Skeletal muscle tissue (tissue), 4 donors: ENCODE measurements around the gene S100A1. TPM values are rescaled to one million over a fixed set of nuclear protein-coding genes. Genes with fewer than 3 reads are reported as not detected.
A peak's percentile ranks its signal among the peaks of the same experiment; 100 is the strongest.

Experiments
- H3K27ac ChIP-seq: one replicate; pipeline ENCODE4 v1.7.0; 2013; ENCODE audit warnings: mild to moderate bottlenecking, low read depth, low read length, inconsistent platforms
- H3K27me3 ChIP-seq, 3 donors: one replicate each; pipeline ENCODE4 v1.7.0; 2013; ENCODE audit warnings: low read length in 3 of 3; ENCODE audit not compliant: control insufficient read depth in 3 of 3, insufficient read depth in 3 of 3
- H3K36me3 ChIP-seq, 3 donors: one replicate each; pipeline ENCODE4 v1.7.0; 2013; ENCODE audit warnings: low read length in 3 of 3; ENCODE audit not compliant: control insufficient read depth in 3 of 3, insufficient read depth in 3 of 3
- H3K4me1 ChIP-seq, 3 donors: one replicate each; pipeline ENCODE4 v1.7.0; 2013; ENCODE audit warnings: low read length in 3 of 3, mild to moderate bottlenecking in 3 of 3; ENCODE audit not compliant: control insufficient read depth in 3 of 3, insufficient read depth in 3 of 3
- H3K4me3 ChIP-seq, 3 donors: one replicate each; pipeline ENCODE4 v1.7.0; 2013; ENCODE audit warnings: low read length in 3 of 3
- H3K9ac ChIP-seq, 3 donors: one replicate each; pipeline ENCODE4 v1.7.0; 2013; ENCODE audit warnings: low read length in 3 of 3, mild to moderate bottlenecking in 3 of 3, moderate library complexity in 2 of 3, low read depth in 1 of 3
- H3K9me3 ChIP-seq, 3 donors: one replicate each; pipeline ENCODE4 v1.7.0; 2013; ENCODE audit warnings: low read length in 3 of 3; ENCODE audit not compliant: control insufficient read depth in 3 of 3
- total RNA-seq: library from RNA; depleted of rRNA; stranded (reverse); fragments of >200 nt; gene quantifications from one replicate; pipeline ENCODE4 v1.2.3, GENCODE V29; 2014
- donor health status: Osteomylitis.

S100A1 gene
- total RNA-seq, 1 donor from 2014 or later: 0.52 TPM

DNA sequence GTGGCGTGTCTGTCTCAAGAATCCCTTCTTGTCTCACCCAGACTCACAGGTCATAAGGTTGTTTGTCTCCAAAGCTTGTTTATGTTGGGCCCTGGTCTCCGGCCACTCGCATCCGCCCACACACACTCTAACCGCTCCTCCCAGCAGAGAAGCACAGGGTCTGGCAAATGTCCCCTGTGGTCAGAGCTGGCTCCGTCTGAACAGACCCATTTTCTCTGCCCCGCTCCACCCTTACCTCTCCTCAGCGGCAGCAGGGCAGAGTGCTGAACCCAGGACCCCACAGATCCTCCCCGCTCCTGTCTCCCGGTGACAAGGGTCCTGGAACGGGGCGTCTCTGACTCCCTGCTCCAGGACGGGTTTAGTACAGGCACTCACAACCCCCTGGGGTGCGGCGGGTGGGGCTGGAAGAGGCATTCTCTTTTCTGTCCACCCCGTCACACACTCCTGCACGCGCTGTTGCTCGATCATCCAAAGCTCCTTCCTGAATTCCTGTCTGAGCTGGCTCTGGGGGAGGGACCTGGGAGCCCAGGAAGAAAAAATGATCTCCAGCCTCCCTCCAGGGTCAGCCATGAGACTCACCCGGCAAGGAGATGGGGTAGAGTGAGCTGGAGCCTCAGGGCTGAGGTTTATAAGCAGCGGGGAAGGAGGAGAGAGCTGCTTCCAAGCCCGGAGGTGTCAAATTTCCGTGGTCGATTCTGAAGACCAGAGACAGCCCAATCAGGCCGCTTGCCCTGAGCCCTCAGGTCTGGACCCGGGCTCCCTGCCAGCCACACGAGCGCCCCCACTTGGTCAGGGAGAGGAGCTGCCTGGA lies 1.1 kb upstream of the S100A1 start, which contains the start of gene S100A13:
Gene S100A13 (minus strand): TSS at position 602 of the 811 bp plus-strand sequence. CDS start 1,033 bp downstream, outside the sequence.
- Histone ChIP-seq H3K4me1 (peaks cover 46 to 57% (median 50%) of the 10 kb centered on the region in 3 donors), H3K36me3 (peaks cover 4 to 11% (median 11%) of the 10 kb centered on the region in 3 donors), H3K27me3 (no peaks in the 10 kb centered on the region), H3K9me3 (no peaks in the 10 kb centered on the region), H3K9ac (peak within 1 kb of the TSS; percentile 88 to 96 (median 92)), H3K4me3 (peak within 1 kb of the TSS; percentile 75 to 88 (median 84)), H3K27ac (peak within 1 kb of the TSS; percentile 91)

DNA sequence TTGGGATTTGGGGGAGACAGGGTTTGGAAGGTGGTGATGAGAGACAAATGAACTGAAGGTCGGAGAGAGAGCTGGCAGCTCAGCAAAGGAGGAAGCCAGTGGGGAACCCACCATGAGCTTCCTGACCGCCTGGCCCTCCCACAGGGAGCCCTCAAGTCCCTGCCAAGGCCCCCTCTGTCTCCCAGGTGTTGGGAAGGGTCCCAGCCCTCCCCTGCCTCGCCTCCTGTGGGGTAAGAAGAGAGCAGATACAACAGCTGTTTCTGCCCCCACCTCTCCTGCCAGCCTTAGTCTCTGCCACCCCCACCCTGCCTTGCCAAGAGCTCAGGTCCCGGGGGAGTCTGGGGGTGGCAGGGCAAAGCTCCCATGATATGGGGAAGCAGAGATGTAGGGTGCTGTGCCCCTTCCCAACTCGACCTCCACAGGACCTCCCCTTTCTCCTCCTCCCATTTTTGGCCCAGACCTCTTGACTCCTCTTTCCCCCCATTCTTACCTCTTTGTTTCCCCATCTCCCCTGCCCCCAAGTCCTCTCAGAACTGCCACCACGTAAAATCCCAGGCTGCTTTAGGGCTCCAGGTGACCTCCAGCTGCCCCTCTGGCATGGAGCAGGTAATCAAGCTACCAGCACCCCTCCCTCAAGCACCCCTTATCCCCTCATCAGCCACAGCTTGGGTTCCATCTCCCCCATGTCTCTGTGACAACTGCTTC lies 556 bp downstream of the S100A1 start:
- peaks cover 4 to 14% (median 8%) of the 10 kb centered on the region in 3 donors for H3K36me3 ChIP-seq
- peak overlapping the region; percentile 83 to 96 (median 85) for H3K9ac ChIP-seq
- no peaks in the 10 kb centered on the region for H3K27me3 ChIP-seq
- H3K9me3 ChIP-seq: no peaks in the 10 kb centered on the region
- peak overlapping the region; percentile 91 for H3K27ac ChIP-seq
- peaks cover 56 to 69% (median 62%) of the 10 kb centered on the region in 3 donors for H3K4me1 ChIP-seq
- peak overlapping the region; percentile 75 to 88 (median 84) for H3K4me3 ChIP-seq

GRCh38 chr1:153629343-153629665 lies 1.1 kb downstream of the S100A1 start:
- Histone ChIP-seq H3K27ac (peak overlapping the region; percentile 91), H3K4me1 (peaks cover 56 to 70% (median 62%) of the 10 kb centered on the region in 3 donors), H3K9me3 (no peaks in the 10 kb centered on the region), H3K36me3 (peaks cover 4 to 14% (median 6%) of the 10 kb centered on the region in 3 donors), H3K4me3 (peak overlapping the region; percentile 75 to 88 (median 84)), H3K27me3 (no peaks in the 10 kb centered on the region), H3K9ac (peak overlapping the region; percentile 83 to 96 (median 85))

GRCh38 chr1:153629971-153630370 lies 1.7 kb downstream of the S100A1 start:
- H3K36me3 ChIP-seq: peaks cover 4 to 14% (median 6%) of the 10 kb centered on the region in 3 donors
- H3K4me3 ChIP-seq: peak overlapping the region; percentile 75 to 88 (median 84)
- peaks cover 56 to 73% (median 60%) of the 10 kb centered on the region in 3 donors for H3K4me1 ChIP-seq
- H3K9ac ChIP-seq: peak overlapping the region; percentile 83 to 96 (median 85)
- H3K27ac ChIP-seq: peak overlapping the region; percentile 91
- no peaks in the 10 kb centered on the region for H3K9me3 ChIP-seq
- no peaks in the 10 kb centered on the region for H3K27me3 ChIP-seq

DNA sequence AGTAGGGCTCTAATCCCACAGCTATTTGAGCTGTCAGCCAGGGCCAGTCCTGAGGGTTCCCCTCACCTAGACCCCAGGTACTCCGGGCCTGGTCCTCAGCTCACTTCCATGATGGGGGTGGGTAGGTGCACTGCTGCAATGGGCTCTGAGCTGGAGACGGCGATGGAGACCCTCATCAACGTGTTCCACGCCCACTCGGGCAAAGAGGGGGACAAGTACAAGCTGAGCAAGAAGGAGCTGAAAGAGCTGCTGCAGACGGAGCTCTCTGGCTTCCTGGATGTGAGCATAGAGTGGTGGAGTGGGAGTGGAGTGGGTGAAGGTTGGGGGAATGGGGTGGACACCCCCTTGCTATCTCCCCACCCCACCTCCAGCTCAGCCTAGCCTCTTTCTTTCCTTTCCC lies 2.1 kb downstream of the S100A1 start:
- Histone ChIP-seq H3K36me3 (peaks cover 2 to 12% (median 6%) of the 10 kb centered on the region in 3 donors), H3K4me1 (peaks cover 57 to 73% (median 60%) of the 10 kb centered on the region in 3 donors), H3K9me3 (no peaks in the 10 kb centered on the region), H3K4me3 (peak overlapping the region; percentile 75 to 84 (median 75)), H3K27me3 (no peaks in the 10 kb centered on the region), H3K9ac (peak overlapping the region; percentile 63 to 96 (median 85)), H3K27ac (peak overlapping the region; percentile 91)

GRCh38 chr1:153631047-153632022 lies 3.1 kb downstream of the S100A1 start:
- peak overlapping the region; percentile 40 to 96 (median 40) for H3K9ac ChIP-seq
- no peaks in the 10 kb centered on the region for H3K9me3 ChIP-seq
- no peaks in the 10 kb centered on the region for H3K27me3 ChIP-seq
- peaks cover 58 to 75% (median 61%) of the 10 kb centered on the region in 3 donors for H3K4me1 ChIP-seq
- H3K36me3 ChIP-seq: peaks cover 1 to 11% (median 8%) of the 10 kb centered on the region in 3 donors
- H3K4me3 ChIP-seq: peak overlapping the region in 2 of 3 donors; percentile 75 to 84
- peak overlapping the region; percentile 91 for H3K27ac ChIP-seq

- Histone ChIP-seq H3K27ac (peak overlapping the region; percentile 99), H3K4me1 (peaks cover 60 to 76% (median 65%) of the 10 kb centered on the region in 3 donors), H3K9me3 (no peaks in the 10 kb centered on the region), H3K9ac (peak overlapping the region; percentile 36 to 100 (median 99)), H3K27me3 (no peaks in the 10 kb centered on the region), H3K36me3 (peaks cover 18 to 24% (median 20%) of the 10 kb centered on the region in 3 donors), H3K4me3 (peak overlapping the region; percentile 67 to 99 (median 98))
These were observed 5.0 kb downstream of the S100A1 start for GRCh38 chr1:153633161-153633753.

- Histone ChIP-seq H3K4me3 (peak within 1 kb of the TSS; percentile 98 to 99 (median 99)), H3K27me3 (no peaks in the 10 kb centered on the region), H3K27ac (peak within 1 kb of the TSS; percentile 99), H3K36me3 (peaks cover 19 to 28% (median 20%) of the 10 kb centered on the region in 3 donors), H3K4me1 (peaks cover 67 to 75% (median 73%) of the 10 kb centered on the region in 3 donors), H3K9ac (peak within 1 kb of the TSS; percentile 99 to 100 (median 100)), H3K9me3 (no peaks in the 10 kb centered on the region)
These were observed 5.8 kb downstream of the S100A1 start, which contains the start of gene CHTOP for GRCh38 chr1:153633754-153634665. Gene CHTOP (plus strand): TSS chr1:153634066. CDS start chr1:153636589, 2,523 bp downstream.
